K562 (cell line): ENCODE measurements around the gene DHRS13. TPM values are rescaled to one million over a fixed set of nuclear protein-coding genes. Genes with fewer than 3 reads are reported as not detected.

Experiments
- ATAC-seq: fragments of 200-7000 bp; cut with Tn5 transposase; 3 replicates; pipeline ENCODE4 v1.9.1; 2020; ENCODE audit warnings: moderate library complexity
- BruUV-seq: library from RNA; stranded (reverse); fragments of 400-500 nt; replicated peaks from 2 replicates; lab custom pipeline; 2021; lab: Mats Ljungman, UMichigan
- CTCF ChIA-PET: fragments of 300-600 bp; formaldehyde crosslinking; extraction: SDS; loops from one replicate; lab custom pipeline; 2021; ENCODE audit warnings: low intra/inter-chr PET ratio; lab: Yijun Ruan, JAX
- POLR2A ChIA-PET: fragments of 300-600, 350-650 bp; sonication (Branson Sonifier 250); formaldehyde crosslinking; extraction: SDS; loops from one replicate; lab custom pipeline; 2021; ENCODE audit warnings: antibody characterized with exemption, inconsistent platforms; lab: Yijun Ruan, JAX
- DNase-seq, 4 experiments: peaks; one replicate each; pipeline versions ENCODE4 v3.0.0 to v3.0.0-alpha.2; 2011 to 2018; ENCODE audit warnings: low spot score in 3 of 4, mixed read lengths in 3 of 4; ENCODE audit errors: extremely low read depth in 1 of 4
- FAIRE-seq: peaks from 2 replicates; lab custom pipeline; 2011; peaks lifted over from hg19 to GRCh38; lab: Jason Lieb, UNC
- H2AFZ ChIP-seq: 2 replicates; pipeline ENCODE4 v1.6.0; 2011; ENCODE audit warnings: low read depth, low read length, control low read depth, inconsistent platforms
- H3K27ac ChIP-seq: fragments of 200-600 bp; 3 replicates; pipeline ENCODE4 v1.8.0; 2011; ENCODE audit warnings: low read depth, mild to moderate bottlenecking, control low read depth, inconsistent platforms, low read length, moderate library complexity, mixed read lengths; ENCODE audit errors: extremely low read depth
- H3K27me3 ChIP-seq, 2 experiments: fragments of 300-600 bp in 1 of 2; 2 replicates in 1 of 2; 3 replicates in 1 of 2; pipeline versions ENCODE4 v1.6.0 to v1.8.0; 2011; ENCODE audit warnings: inconsistent platforms in 2 of 2, low read length in 2 of 2, mild to moderate bottlenecking in 1 of 2, mixed read lengths in 1 of 2, moderate library complexity in 1 of 2; ENCODE audit not compliant: control insufficient read depth in 2 of 2, insufficient read depth in 2 of 2
- H3K36me3 ChIP-seq: fragments of 300-600 bp; 3 replicates; pipeline ENCODE4 v1.8.0; 2011; ENCODE audit warnings: mild to moderate bottlenecking, low read length, inconsistent platforms; ENCODE audit not compliant: control insufficient read depth, insufficient read depth
- H3K4me1 ChIP-seq, 2 experiments: fragments of 200-600 bp in 1 of 2; replicated peaks in 1 of 2; 2 replicates in 1 of 2; 3 replicates in 1 of 2; pipeline versions ENCODE4 v1.5.1 to v1.8.0; 2011; ENCODE audit warnings: inconsistent platforms in 2 of 2, low read length in 2 of 2, mild to moderate bottlenecking in 1 of 2, mixed read lengths in 1 of 2, moderate library complexity in 1 of 2; ENCODE audit not compliant: control insufficient read depth in 2 of 2, insufficient read depth in 2 of 2
- H3K4me2 ChIP-seq: 2 replicates; pipeline ENCODE4 v1.6.1; 2011; ENCODE audit warnings: low read length, control low read depth, inconsistent platforms, mixed read lengths; ENCODE audit not compliant: insufficient read depth
- H3K4me3 ChIP-seq: fragments of 200-600 bp; sonication (generic), shearing (Covaris generic); 2 replicates; pipeline ENCODE4 v1.5.1; 2016; ENCODE audit warnings: control low read depth, inconsistent platforms
- H3K79me2 ChIP-seq: fragments of 200-600 bp; 3 replicates; pipeline ENCODE4 v1.8.0; 2011; ENCODE audit warnings: low read length, inconsistent platforms; ENCODE audit not compliant: control insufficient read depth, insufficient read depth
- H3K9ac ChIP-seq, 2 experiments: 2 replicates each; pipeline versions ENCODE4 v1.6.0 to v1.6.1; 2011; ENCODE audit warnings: low read depth in 2 of 2, low read length in 2 of 2, control low read depth in 1 of 2, inconsistent platforms in 1 of 2, mild to moderate bottlenecking in 1 of 2, mixed read lengths in 1 of 2; ENCODE audit not compliant: insufficient read depth in 1 of 2
- H3K9me1 ChIP-seq: one replicate; pipeline ENCODE4 v1.6.0; 2011; ENCODE audit warnings: inconsistent platforms, mild to moderate bottlenecking, low read length, moderate library complexity; ENCODE audit not compliant: control insufficient read depth, insufficient read depth
- H3K9me3 ChIP-seq: replicated peaks from 2 replicates; pipeline ENCODE4 v1.5.1; 2011; ENCODE audit warnings: low read depth, low read length, inconsistent platforms; ENCODE audit not compliant: control insufficient read depth, insufficient read depth
- H4K20me1 ChIP-seq: replicated peaks from 2 replicates; pipeline ENCODE4 v1.6.1; 2011; ENCODE audit warnings: low read length, inconsistent platforms, mixed read lengths; ENCODE audit not compliant: control insufficient read depth, insufficient read depth
- ASH1L ChIP-seq: fragments of 450-650 bp; IDR thresholded peaks from 2 replicates; pipeline ENCODE4 v1.6.1; 2018; ENCODE audit warnings: borderline replicate concordance, mild to moderate bottlenecking, low read depth; ENCODE audit not compliant: partially characterized antibody
- ATF1 ChIP-seq, 2 experiments: fragments of 450-650 bp in 1 of 2; IDR thresholded peaks; 2 replicates each; pipeline ENCODE4 v1.6.1; 2016; ENCODE audit warnings: missing compliant biosample characterization in 1 of 2, missing genetic modification characterization in 1 of 2
- CBX5 ChIP-seq: IDR thresholded peaks from 2 replicates; pipeline ENCODE4 v1.6.1; 2014; ENCODE audit warnings: low read depth, borderline replicate concordance
- CHD1 ChIP-seq: fragments of 200-600 bp; sonication (generic); IDR thresholded peaks from one replicate; pipeline ENCODE4 v1.6.1; 2012; ENCODE audit warnings: mild to moderate bottlenecking, moderate library complexity, low read length, inconsistent platforms
- HCFC1 ChIP-seq: IDR thresholded peaks from 2 replicates; pipeline ENCODE4 v1.6.1; 2012; ENCODE audit warnings: low read depth, low read length, improper control_type of control experiment
- ID3 ChIP-seq, 2 experiments: fragments of 250-450 bp in 1 of 2; fragments of 450-650 bp in 1 of 2; sonication (Bioruptor Pico) in 1 of 2; IDR thresholded peaks; 2 replicates each; pipeline versions ENCODE4 v1.6.1 to v1.8.0; 2016 to 2021; ENCODE audit warnings: mild to moderate bottlenecking in 2 of 2, moderate library complexity in 2 of 2, missing compliant biosample characterization in 1 of 2, missing genetic modification characterization in 1 of 2
- IFI16 ChIP-seq: fragments of 250-450 bp; sonication (Bioruptor Pico); IDR thresholded peaks from 2 replicates; pipeline ENCODE4 v2.1.2; 2022; ENCODE audit warnings: mild to moderate bottlenecking, inconsistent platforms
- MEIS2 ChIP-seq: fragments of 450-650 bp; IDR thresholded peaks from 2 replicates; pipeline ENCODE4 v1.6.1; 2014; ENCODE audit warnings: mild to moderate bottlenecking; ENCODE audit not compliant: partially characterized antibody
- RERE ChIP-seq: sonication (generic); formaldehyde crosslinking; IDR thresholded peaks from 2 replicates; pipeline ENCODE4 v1.8.0; 2023; ENCODE audit warnings: missing genetic modification reagents, mild to moderate bottlenecking, borderline replicate concordance
- ZC3H4 ChIP-seq: sonication (generic); formaldehyde crosslinking; IDR thresholded peaks from 2 replicates; pipeline ENCODE4 v1.9.0; 2021; ENCODE audit warnings: missing genetic modification reagents, borderline replicate concordance
- ZFP30 ChIP-seq: fragments of 250-450 bp; sonication (Bioruptor Pico); IDR thresholded peaks from 2 replicates; pipeline ENCODE4 v1.8.0; 2022; ENCODE audit warnings: moderate library complexity, mild to moderate bottlenecking, inconsistent platforms, borderline replicate concordance
- ZNF23 ChIP-seq: fragments of 250-450 bp; sonication (Bioruptor Pico); IDR thresholded peaks from 2 replicates; pipeline ENCODE4 v1.4.0; 2020; ENCODE audit warnings: mild to moderate bottlenecking
- ZNF696 ChIP-seq: fragments of 250-450 bp; sonication (Bioruptor Pico); conservative IDR thresholded peaks from 2 replicates; pipeline ENCODE4 v1.4.0; 2020; ENCODE audit warnings: mild to moderate bottlenecking, moderate library complexity
- ZNF764 ChIP-seq: fragments of 250-450 bp; sonication (Bioruptor Pico); IDR thresholded peaks from 2 replicates; pipeline ENCODE4 v1.4.0; 2020; ENCODE audit warnings: low read depth, mild to moderate bottlenecking, moderate library complexity
- WGBS: fragments of 100-300 bp; shearing (Covaris generic); methylation state at CpG from one replicate; pipeline ENCODE4 v1.1.6; 2016; ENCODE audit warnings: low coverage, mixed read lengths; ENCODE audit not compliant: insufficient coverage; ENCODE audit errors: missing lambda C conversion rate; 5-methylcytosine and 5-hydroxymethylcytosine counted together
- in situ Hi-C: fragments of 300-500 bp; cut with MboI; formaldehyde crosslinking; loops from 4 replicates; pipeline ENCODE4 v1.15.0; 2018; ENCODE audit warnings: inconsistent platforms, mixed read lengths
- intact Hi-C: fragments of 100-400 bp; cut with micrococcal nuclease; formaldehyde crosslinking; loops from 2 replicates; pipeline ENCODE4 v1.14.2; 2022
- polyA plus RNA-seq, 8 experiments: library from polyadenylated mRNA; depleted of rRNA in 4 of 8; stranded (reverse) in 5 of 8; unstranded in 3 of 8; fragments of >200 nt; fragmentation: Nextera tagmentation in 2 of 8; fragmentation: Illumina TruSeq in 1 of 8; extraction: Ambion mirVana in 2 of 8; extraction: Trizol in 1 of 8; gene quantifications; 2 replicates each; pipeline versions ENCODE4 v1.2.1 to v1.2.3, GENCODE V29; 2011 to 2014; ENCODE audit warnings: inconsistent platforms in 1 of 8, missing spikeins in 1 of 8
- total RNA-seq, 7 experiments: library from RNA; depleted of rRNA in 6 of 7; stranded (reverse); fragments of >200 nt in 6 of 7; fragmentation: Illumina TruSeq in 2 of 7; extraction: Trizol in 2 of 7; gene quantifications; 2 replicates each; pipeline versions ENCODE4 v1.2.1 to v1.2.3, GENCODE V29; 2011 to 2021; ENCODE audit warnings: low replicate concordance in 1 of 7

The DHRS13 gene
- total and polyA plus RNA-seq, 9 of the 15 experiments (the other 6 are each of a cell fraction or from before 2014, with no cell fraction given), result 0.32 to 52.3 (median 34.3) TPM; not detected in 1

GRCh38 chr17:28925912-28926365 lies 23.1 kb upstream of the DHRS13 start:
- POLR2A ChIA-PET, result interaction anchor here (0.6 to 2.6 kb wide), 7 partner anchors 8 to 279 kb away, joined by 3 to 25 read pairs (median 5); no protein-coding TSS in a partner anchor
- TSS peak; percentile 11 for BruUV-seq
- FAIRE-seq, result no peak
- DNase-seq, result peak in 1 of 4 experiments; percentile 61
- Histone ChIP-seq H3K79me2 (peaks cover 49% of the 10 kb centered on the region), H4K20me1 (peaks cover 14% of the 10 kb centered on the region; the same call in 1 of the 2 replicates), H3K9me3 (no peaks in the 10 kb centered on the region), H3K9ac (peak overlapping the region; percentile 8 to 20; a peak in 1 of 4 replicates), H3K4me1 (peaks cover 6 to 45% of the 10 kb centered on the region in 2 experiments), H3K4me3 (no peak overlapping the region), H3K4me2 (no peak overlapping the region), H2AFZ (no peak overlapping the region), H3K27ac (peak overlapping the region; percentile 41; the same call in 2 of the 3 replicates), H3K27me3 (no peaks in the 10 kb centered on the region), H3K36me3 (peaks cover 71% of the 10 kb centered on the region), H3K9me1 (no peaks in the 10 kb centered on the region)
- 7% methylated on average over 2 of the region's 2 CpGs for WGBS
- in situ Hi-C loops, result no loop called here
- CTCF ChIA-PET, result no interaction called here
- ATAC-seq, result peak; percentile 65
- intact Hi-C loops, result loop anchor here (5.0 kb wide), 1 partner anchor 329 kb away; the partner anchor contains the start of gene SPAG5
- TF ChIP-seq RERE (CRISPR knock-in tag) (no peak), MEIS2 (peak; percentile 96), IFI16 (CRISPR knock-in tag) (no peak), CBX5 (no peak), ZNF764 (CRISPR knock-in tag) (no peak), HCFC1 (no peak), ZFP30 (CRISPR knock-in tag) (no peak), ZNF23 (no peak), CHD1 (no peak), ZNF696 (CRISPR knock-in tag) (no peak), ATF1 (CRISPR knock-in tag; IDR thresholded peaks at IDR 0.05) (no peak), ATF1 (tag; IDR thresholded peaks at IDR 0.05) (peak; percentile 87), ID3 (CRISPR knock-in tag; IDR thresholded peaks at IDR 0.05) (no peak), ID3 (tag; IDR thresholded peaks at IDR 0.05) (no peak), ZC3H4 (CRISPR knock-in tag) (no peak), ASH1L (no peak)
